ENCODE measurements around the gene KCNJ1. TPM values are rescaled to one million over a fixed set of nuclear protein-coding genes. Genes with fewer than 3 reads are reported as not detected.

KCNJ1 gene
- total and polyA plus RNA-seq, 5 donors from 2014 or later = 0.39 TPM; not detected in 4

DNA sequence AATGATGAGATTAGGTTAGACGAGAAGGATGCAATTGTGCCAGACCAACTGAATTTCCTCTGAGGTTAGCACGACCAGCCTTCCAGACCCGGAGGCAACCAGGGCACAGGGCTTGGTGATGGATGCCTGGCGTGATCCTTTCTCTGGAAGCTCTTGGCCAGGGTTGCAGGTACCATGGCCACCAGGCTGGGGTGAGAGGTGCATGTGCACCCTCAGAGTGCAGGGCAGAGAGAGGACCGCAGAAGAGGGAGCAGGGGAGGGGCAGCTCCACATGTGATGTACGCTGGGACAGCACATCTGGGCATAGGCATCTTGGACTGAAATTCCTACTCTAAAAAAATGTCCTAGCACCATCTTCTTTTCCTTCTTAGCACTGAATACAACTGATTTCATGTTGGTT lies 10.9 kb downstream of the KCNJ1 start:
- Histone ChIP-seq H3K27ac (ENCODE audit: insufficient read depth, low read length, poor library complexity, severe bottlenecking) (no peak overlapping the region), H3K4me1 (ENCODE audit: control insufficient read depth, insufficient read depth, low read length, poor library complexity, severe bottlenecking) (peaks cover 5% of the 10 kb centered on the region), H3K27me3 (ENCODE audit: control insufficient read depth, insufficient read depth, low read length) (no peaks in the 10 kb centered on the region), H3K36me3 (ENCODE audit: control insufficient read depth, insufficient read depth, low read length) (no peaks in the 10 kb centered on the region), H3K9me3 (ENCODE audit: control insufficient read depth in 2 of 2, low read length in 2 of 2) (no peaks in the 10 kb centered on the region), H3K4me3 (ENCODE audit: low read depth, low read length) (no peak overlapping the region)
- H3K4me1 Mint-ChIP-seq = peaks cover 0 to 8% (median 5%) of the 10 kb centered on the region in 4 donors
- H3K27ac Mint-ChIP-seq = no peak overlapping the region
- H3K36me3 Mint-ChIP-seq = no peaks in the 10 kb centered on the region
- peaks cover 7% of the 10 kb centered on the region for H3K27me3 Mint-ChIP-seq
- no peak for DNase-seq
- H3K4me3 Mint-ChIP-seq = no peak overlapping the region
- no peak for ATAC-seq (ENCODE audit: low read depth in 2 of 2)
- no peaks in the 10 kb centered on the region for H3K9me3 Mint-ChIP-seq

DNA sequence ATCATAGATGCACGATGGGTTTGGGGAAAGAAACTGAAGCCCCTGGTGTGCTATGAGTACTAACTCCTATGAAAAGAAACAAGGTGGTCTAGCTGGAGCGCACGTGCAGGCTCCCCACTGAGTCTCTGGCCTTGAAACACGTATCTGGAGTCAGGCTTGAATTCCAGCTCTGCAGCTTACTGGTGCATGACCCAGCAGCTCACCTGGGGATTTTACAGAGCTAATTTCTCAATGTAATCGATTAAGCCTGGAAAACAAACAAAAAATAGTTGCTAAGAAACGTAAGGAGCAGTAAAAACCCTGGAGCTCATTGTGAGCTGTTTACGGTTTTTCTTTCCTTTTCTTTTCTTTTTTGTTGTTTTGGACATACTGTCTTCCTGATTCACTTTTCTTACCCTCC lies 12.3 kb downstream of the KCNJ1 start:
- H3K4me1 ChIP-seq (ENCODE audit: control insufficient read depth, insufficient read depth, low read length, poor library complexity, severe bottlenecking) = peaks cover 3% of the 10 kb centered on the region
- peaks cover 0 to 3% (median 0%) of the 10 kb centered on the region in 4 donors for H3K4me1 Mint-ChIP-seq
- no peaks in the 10 kb centered on the region for H3K9me3 Mint-ChIP-seq
- H3K4me3 Mint-ChIP-seq = no peak overlapping the region
- peaks cover 4% of the 10 kb centered on the region for H3K27me3 Mint-ChIP-seq
- no peak overlapping the region for H3K27ac ChIP-seq (ENCODE audit: insufficient read depth, low read length, poor library complexity, severe bottlenecking)
- no peak overlapping the region for H3K4me3 ChIP-seq (ENCODE audit: low read depth, low read length)
- no peaks in the 10 kb centered on the region for H3K27me3 ChIP-seq (ENCODE audit: control insufficient read depth, insufficient read depth, low read length)
- no peaks in the 10 kb centered on the region for H3K36me3 ChIP-seq (ENCODE audit: control insufficient read depth, insufficient read depth, low read length)
- H3K36me3 Mint-ChIP-seq = no peaks in the 10 kb centered on the region
- DNase-seq (no peak), ATAC-seq (ENCODE audit: low read depth in 2 of 2) (no peak)
- peak overlapping the region in 1 of 3 donors; percentile 57 for H3K27ac Mint-ChIP-seq
- no peaks in the 10 kb centered on the region for H3K9me3 ChIP-seq (ENCODE audit: control insufficient read depth in 2 of 2, low read length in 2 of 2)

DNA sequence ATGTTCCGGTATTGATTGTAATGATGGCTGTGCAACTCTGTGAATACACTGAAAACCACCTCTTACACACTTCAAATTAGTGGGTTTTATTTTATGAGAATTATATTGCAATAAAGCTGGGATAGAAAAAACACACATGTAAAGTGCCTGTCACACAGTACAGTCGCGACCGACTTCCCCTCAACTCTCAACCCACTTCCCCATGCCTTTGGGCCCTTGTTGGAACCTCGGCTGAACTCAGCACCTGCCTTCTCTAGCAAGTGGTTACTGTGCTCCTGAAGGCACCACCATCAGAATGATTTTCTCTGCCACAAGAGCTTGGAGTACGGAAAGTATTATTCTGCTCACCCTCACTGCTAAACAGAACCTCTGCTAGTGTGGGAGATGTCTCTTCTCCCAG lies 13.5 kb downstream of the KCNJ1 start:
- Histone ChIP-seq H3K36me3 (ENCODE audit: control insufficient read depth, insufficient read depth, low read length) (no peaks in the 10 kb centered on the region), H3K4me3 (ENCODE audit: low read depth, low read length) (no peak overlapping the region), H3K27me3 (ENCODE audit: control insufficient read depth, insufficient read depth, low read length) (no peaks in the 10 kb centered on the region), H3K9me3 (ENCODE audit: control insufficient read depth in 2 of 2, low read length in 2 of 2) (no peaks in the 10 kb centered on the region), H3K4me1 (ENCODE audit: control insufficient read depth, insufficient read depth, low read length, poor library complexity, severe bottlenecking) (no peaks in the 10 kb centered on the region), H3K27ac (ENCODE audit: insufficient read depth, low read length, poor library complexity, severe bottlenecking) (no peak overlapping the region)
- DNase-seq (no peak), ATAC-seq (ENCODE audit: low read depth in 2 of 2) (no peak)
- Mint-ChIP-seq H3K27me3 (peaks cover 7% of the 10 kb centered on the region), H3K9me3 (no peaks in the 10 kb centered on the region), H3K4me3 (no peak overlapping the region), H3K4me1 (peaks cover 0 to 6% (median under 1%) of the 10 kb centered on the region in 4 donors), H3K27ac (no peak overlapping the region), H3K36me3 (no peaks in the 10 kb centered on the region)

DNA sequence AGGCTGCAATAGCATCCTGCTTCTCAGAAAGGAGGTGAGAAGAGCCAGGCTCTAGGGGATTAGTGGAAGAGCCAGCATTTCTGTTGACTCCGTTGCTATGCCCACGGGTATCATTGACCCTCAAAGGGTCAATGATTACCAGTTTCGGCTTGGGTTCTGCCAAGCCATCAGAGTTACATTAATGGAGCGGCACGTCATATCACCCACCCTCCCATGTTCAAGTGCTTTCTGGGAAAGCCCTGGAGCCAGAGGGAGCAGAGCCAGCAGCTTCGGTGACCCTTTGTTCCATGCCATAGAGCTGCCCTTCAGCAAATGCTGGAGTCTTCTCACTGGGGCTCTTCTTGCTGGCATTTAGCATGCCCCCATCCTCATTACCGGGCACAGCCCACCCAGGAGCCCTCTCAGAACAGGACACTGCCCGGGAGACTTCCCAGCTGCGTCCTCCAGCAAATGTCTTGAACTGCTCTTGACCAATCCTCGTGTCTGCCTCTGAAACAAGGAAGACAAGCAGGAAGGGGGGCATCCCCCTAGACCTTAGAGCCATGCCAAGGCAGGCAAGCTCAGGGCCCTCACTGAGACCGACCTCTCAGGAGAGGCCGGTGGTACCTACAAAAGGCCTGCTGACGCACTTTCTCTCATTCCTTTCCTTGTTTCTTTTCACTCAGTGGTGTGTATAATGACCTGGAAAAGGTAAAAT lies 14.6 kb downstream of the KCNJ1 start:
- Histone ChIP-seq H3K9me3 (ENCODE audit: control insufficient read depth in 2 of 2, low read length in 2 of 2) (no peaks in the 10 kb centered on the region), H3K27ac (ENCODE audit: insufficient read depth, low read length, poor library complexity, severe bottlenecking) (no peak overlapping the region), H3K36me3 (ENCODE audit: control insufficient read depth, insufficient read depth, low read length) (no peaks in the 10 kb centered on the region), H3K4me1 (ENCODE audit: control insufficient read depth, insufficient read depth, low read length, poor library complexity, severe bottlenecking) (no peaks in the 10 kb centered on the region), H3K27me3 (ENCODE audit: control insufficient read depth, insufficient read depth, low read length) (no peaks in the 10 kb centered on the region), H3K4me3 (ENCODE audit: low read depth, low read length) (no peak overlapping the region)
- peaks cover 0 to 8% (median under 1%) of the 10 kb centered on the region in 4 donors for H3K4me1 Mint-ChIP-seq
- no peaks in the 10 kb centered on the region for H3K36me3 Mint-ChIP-seq
- DNase-seq (no peak), ATAC-seq (ENCODE audit: low read depth in 2 of 2) (no peak)
- H3K4me3 Mint-ChIP-seq = no peak overlapping the region
- no peaks in the 10 kb centered on the region for H3K9me3 Mint-ChIP-seq
- no peak overlapping the region for H3K27ac Mint-ChIP-seq
- H3K27me3 Mint-ChIP-seq = peaks cover 7% of the 10 kb centered on the region

DNA sequence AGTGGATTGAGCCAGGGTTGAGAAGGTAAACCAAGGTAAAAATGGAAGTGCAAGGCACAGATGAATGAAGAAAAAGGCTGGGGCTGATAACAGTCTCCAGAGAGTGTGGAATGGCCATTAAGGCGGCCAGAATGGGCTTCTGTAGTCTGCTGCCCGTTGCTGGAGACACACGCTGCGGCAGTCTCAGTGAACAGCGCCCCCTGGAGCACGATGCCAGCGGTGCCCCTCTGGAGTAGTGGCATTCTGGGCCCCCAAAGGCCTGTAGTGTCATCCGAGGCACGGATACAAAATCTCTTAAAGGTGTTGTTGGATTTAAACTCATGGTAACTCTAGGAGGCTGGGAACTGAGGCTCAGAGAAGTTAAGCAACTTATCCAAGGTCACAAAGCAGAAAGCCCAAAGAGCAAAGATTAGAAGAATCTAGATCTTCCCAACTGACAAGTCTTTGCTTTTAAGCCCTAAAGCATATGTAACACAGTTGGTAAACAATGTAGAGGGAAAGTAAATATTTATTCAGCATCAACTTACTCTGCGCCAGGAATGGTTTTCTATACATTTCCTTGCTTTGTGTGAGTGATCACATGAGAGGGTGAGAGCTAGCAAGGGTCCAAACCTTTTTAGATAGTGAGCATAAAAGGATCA lies 18.2 kb downstream of the KCNJ1 start:
- Mint-ChIP-seq H3K4me1 (peaks cover 0 to 34% (median 18%) of the 10 kb centered on the region in 4 donors), H3K36me3 (no peaks in the 10 kb centered on the region), H3K27ac (peak overlapping the region in 1 of 3 donors; percentile 55), H3K27me3 (peaks cover 4% of the 10 kb centered on the region), H3K4me3 (no peak overlapping the region), H3K9me3 (no peaks in the 10 kb centered on the region)
- Histone ChIP-seq H3K4me1 (ENCODE audit: control insufficient read depth, insufficient read depth, low read length, poor library complexity, severe bottlenecking) (peaks cover 10% of the 10 kb centered on the region), H3K4me3 (ENCODE audit: low read depth, low read length) (no peak overlapping the region), H3K9me3 (ENCODE audit: control insufficient read depth in 2 of 2, low read length in 2 of 2) (no peaks in the 10 kb centered on the region), H3K27me3 (ENCODE audit: control insufficient read depth, insufficient read depth, low read length) (no peaks in the 10 kb centered on the region), H3K27ac (ENCODE audit: insufficient read depth, low read length, poor library complexity, severe bottlenecking) (no peak overlapping the region), H3K36me3 (ENCODE audit: control insufficient read depth, insufficient read depth, low read length) (no peaks in the 10 kb centered on the region)
- ATAC-seq (ENCODE audit: low read depth in 2 of 2) (peak in 1 of 2 donors; percentile 66), DNase-seq (peak; percentile 15 to 50 (median 27))

DNA sequence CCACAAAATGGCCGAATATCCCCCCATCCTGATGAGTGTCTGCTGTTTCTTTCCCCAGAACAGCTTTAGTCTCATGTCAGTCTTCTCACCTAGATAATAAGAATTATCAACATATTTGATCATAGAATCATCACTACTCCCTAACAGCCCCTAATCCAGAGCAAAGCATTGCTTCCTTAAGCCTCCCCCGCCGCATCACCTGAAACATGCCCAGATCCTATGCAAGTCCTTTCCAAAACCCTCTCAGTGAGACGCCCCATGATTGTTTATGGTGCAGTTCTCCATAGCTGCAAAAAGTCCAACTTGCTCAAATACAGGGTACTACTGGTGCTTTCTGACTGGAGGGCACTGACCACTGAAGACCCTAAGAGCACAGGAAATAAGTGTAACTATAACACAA lies 20.1 kb downstream of the KCNJ1 start:
- no peaks in the 10 kb centered on the region for H3K36me3 ChIP-seq (ENCODE audit: control insufficient read depth, insufficient read depth, low read length)
- Mint-ChIP-seq H3K4me1 (peaks cover 0 to 40% (median 18%) of the 10 kb centered on the region in 4 donors), H3K36me3 (no peaks in the 10 kb centered on the region), H3K27ac (no peak overlapping the region), H3K9me3 (no peaks in the 10 kb centered on the region), H3K4me3 (no peak overlapping the region), H3K27me3 (peaks cover 7% of the 10 kb centered on the region)
- peaks cover 10% of the 10 kb centered on the region for H3K4me1 ChIP-seq (ENCODE audit: control insufficient read depth, insufficient read depth, low read length, poor library complexity, severe bottlenecking)
- H3K9me3 ChIP-seq (ENCODE audit: control insufficient read depth in 2 of 2, low read length in 2 of 2) = no peaks in the 10 kb centered on the region
- no peaks in the 10 kb centered on the region for H3K27me3 ChIP-seq (ENCODE audit: control insufficient read depth, insufficient read depth, low read length)
- no peak for DNase-seq
- H3K27ac ChIP-seq (ENCODE audit: insufficient read depth, low read length, poor library complexity, severe bottlenecking) = no peak overlapping the region
- no peak for ATAC-seq (ENCODE audit: low read depth in 2 of 2)
- H3K4me3 ChIP-seq (ENCODE audit: low read depth, low read length) = no peak overlapping the region

DNA sequence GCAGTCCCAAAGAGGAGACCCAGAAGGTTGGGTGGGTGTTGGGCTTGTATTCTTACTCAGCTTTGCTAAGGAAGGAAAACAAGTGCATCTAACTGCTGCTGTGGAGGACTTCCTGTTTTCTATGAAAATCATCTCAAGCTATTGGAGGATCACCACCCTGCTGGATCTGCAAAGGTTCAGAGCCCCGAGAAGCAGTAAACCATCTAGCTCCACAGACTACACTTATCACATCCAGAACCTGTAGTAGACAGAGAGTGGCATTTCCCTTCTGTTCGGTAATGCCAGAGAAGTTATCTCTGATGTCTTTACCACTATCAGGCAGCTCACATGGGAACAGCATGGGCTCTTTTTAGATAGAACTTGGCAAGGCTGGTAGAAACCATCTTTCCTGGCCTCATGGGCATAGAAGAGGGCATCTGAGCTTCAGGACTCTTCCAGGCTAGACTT lies 21.7 kb downstream of the KCNJ1 start:
- Histone ChIP-seq H3K27me3 (ENCODE audit: control insufficient read depth, insufficient read depth, low read length) (no peaks in the 10 kb centered on the region), H3K4me3 (ENCODE audit: low read depth, low read length) (peak overlapping the region; percentile 64), H3K36me3 (ENCODE audit: control insufficient read depth, insufficient read depth, low read length) (no peaks in the 10 kb centered on the region), H3K4me1 (ENCODE audit: control insufficient read depth, insufficient read depth, low read length, poor library complexity, severe bottlenecking) (peaks cover 10% of the 10 kb centered on the region), H3K27ac (ENCODE audit: insufficient read depth, low read length, poor library complexity, severe bottlenecking) (no peak overlapping the region), H3K9me3 (ENCODE audit: control insufficient read depth in 2 of 2, low read length in 2 of 2) (no peaks in the 10 kb centered on the region)
- Mint-ChIP-seq H3K36me3 (no peaks in the 10 kb centered on the region), H3K27ac (peak overlapping the region; percentile 69 to 79 (median 75)), H3K27me3 (peaks cover 7% of the 10 kb centered on the region), H3K4me3 (peak overlapping the region in 1 of 4 donors; percentile 25), H3K9me3 (no peaks in the 10 kb centered on the region), H3K4me1 (peaks cover 0 to 47% (median 25%) of the 10 kb centered on the region in 4 donors)
- ATAC-seq (ENCODE audit: low read depth in 2 of 2) (peak; percentile 45 to 75), DNase-seq (peak in 1 of 3 donors; percentile 80)
